HepG2 (cell line): ENCODE data around the gene HIPK4.

ENCODE experiments used
- POLR2A ChIP-seq, 2 experiments: IDR thresholded peaks; 2 replicates each; pipeline ENCODE4 v1.6.1; 2011; ENCODE audit warnings: low read depth in 2 of 2, low read length in 2 of 2, mild to moderate bottlenecking in 1 of 2, moderate library complexity in 1 of 2; ENCODE audit not compliant: insufficient read depth in 1 of 2
- USF2 ChIP-seq, 2 experiments: sonication (generic) in 1 of 2; formaldehyde crosslinking in 1 of 2; IDR thresholded peaks; 2 replicates each; pipeline versions ENCODE4 v1.5.1 to v1.6.1; 2011 to 2020; ENCODE audit warnings: borderline replicate concordance in 1 of 2, low read depth in 1 of 2, low read length in 1 of 2, mild to moderate bottlenecking in 1 of 2, missing genetic modification reagents in 1 of 2, moderate library complexity in 1 of 2
- ZBTB20 ChIP-seq: sonication (generic); formaldehyde crosslinking; IDR thresholded peaks from 2 replicates; pipeline ENCODE4 v1.8.1; 2023; ENCODE audit warnings: missing genetic modification reagents, low read depth, mild to moderate bottlenecking, borderline replicate concordance
- ZNF724P ChIP-seq: sonication (generic); formaldehyde crosslinking; IDR thresholded peaks from 2 replicates; pipeline ENCODE4 v1.8.0; 2022; ENCODE audit warnings: missing genetic modification reagents, borderline replicate concordance
- TF ChIP-seq, protein P1 (sequence below): sonication (generic); formaldehyde crosslinking; IDR thresholded peaks from 2 replicates; pipeline ENCODE4 v1.4.0; 2020; ENCODE audit warnings: missing genetic modification reagents

DNA sequence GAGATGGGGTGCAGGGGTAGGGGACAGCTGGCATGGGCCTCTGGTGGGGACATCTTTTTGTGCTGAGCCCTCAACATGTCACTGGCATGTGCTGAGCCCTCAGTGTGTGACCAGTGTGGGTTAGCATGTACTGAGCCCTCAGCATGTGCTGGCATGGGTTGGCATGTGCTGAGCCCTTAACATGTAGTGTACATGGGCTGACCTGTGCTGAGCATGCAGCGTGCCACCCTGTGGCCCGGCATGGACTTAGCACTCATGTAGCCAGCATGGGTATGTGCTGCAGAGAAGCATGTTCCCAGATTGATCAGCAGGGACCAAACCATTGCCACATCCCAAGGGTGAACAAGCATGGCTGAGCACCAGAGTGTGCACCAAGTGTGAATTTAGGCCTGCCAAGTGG lies 11.5 kb downstream of the HIPK4 start:
- TF ChIP-seq USF2 (IDR thresholded peaks at IDR 0.05; ENCODE audit: low read depth, low read length) = no peak
- TF ChIP-seq USF2 (CRISPR knock-in tag; IDR thresholded peaks at IDR 0.05; ENCODE audit: borderline replicate concordance) = no peak
- TF ChIP-seq ZNF724P (CRISPR knock-in tag) = no peak
- TF ChIP-seq ZBTB20 = no peak
- TF ChIP-seq, protein P1, sequence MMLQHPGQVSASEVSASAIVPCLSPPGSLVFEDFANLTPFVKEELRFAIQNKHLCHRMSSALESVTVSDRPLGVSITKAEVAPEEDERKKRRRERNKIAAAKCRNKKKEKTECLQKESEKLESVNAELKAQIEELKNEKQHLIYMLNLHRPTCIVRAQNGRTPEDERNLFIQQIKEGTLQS (CRISPR knock-in tag) = no peak
- TF ChIP-seq POLR2A (IDR thresholded peaks at IDR 0.05; ENCODE audit: insufficient read depth in 1 of 2, low read depth in 2 of 2, low read length in 2 of 2) = no peak
